CD8-positive, alpha-beta memory T cell (primary cell): ENCODE data around the gene TBC1D24. TPM values are rescaled to one million over a fixed set of nuclear protein-coding genes. Genes with fewer than 3 reads are reported as not detected.

Experiments
- CTCF ChIA-PET: fragments of 350-600 bp; sonication (Branson Sonifier 250); formaldehyde crosslinking; loops from one replicate; lab custom pipeline; 2021; ENCODE audit warnings: antibody characterized with exemption; lab: Charles Lee
- POLR2A ChIA-PET: fragments of 350-600 bp; sonication (Branson Sonifier 250); formaldehyde crosslinking; loops from one replicate; lab custom pipeline; 2021; ENCODE audit warnings: antibody characterized with exemption; lab: Charles Lee
- DNase-seq, 5 donors: peaks; one replicate each; pipeline versions ENCODE4 v3.0.0 to v3.0.0-alpha.2; 2020 to 2022; ENCODE audit warnings: mixed read lengths in 1 of 5
- H3K27ac ChIP-seq: one replicate; pipeline ENCODE4 v1.7.0; 2013; ENCODE audit warnings: low read depth, mild to moderate bottlenecking, low read length, moderate library complexity
- H3K27me3 ChIP-seq: 2 replicates; pipeline ENCODE4 v1.7.0; 2013; ENCODE audit warnings: low read length, mild to moderate bottlenecking; ENCODE audit not compliant: insufficient read depth, poor library complexity, severe bottlenecking
- H3K36me3 ChIP-seq: 2 replicates; pipeline ENCODE4 v1.7.0; 2013; ENCODE audit warnings: mild to moderate bottlenecking, low read length, moderate library complexity; ENCODE audit not compliant: insufficient read depth
- H3K4me1 ChIP-seq: 2 replicates; pipeline ENCODE4 v1.7.0; 2013; ENCODE audit warnings: mild to moderate bottlenecking, low read length, moderate library complexity; ENCODE audit not compliant: insufficient read depth
- H3K4me3 ChIP-seq: 2 replicates; pipeline ENCODE4 v1.7.0; 2013; ENCODE audit warnings: mild to moderate bottlenecking, low read length
- H3K9me3 ChIP-seq: 2 replicates; pipeline ENCODE4 v1.7.0; 2013; ENCODE audit warnings: mild to moderate bottlenecking, low read length
- H3K27ac Mint-ChIP-seq, 8 donors: one replicate each; pipeline ENCODE4 v1.8.0; 2020 to 2021; ENCODE audit warnings: mixed read lengths in 8 of 8, mild to moderate bottlenecking in 6 of 8, inconsistent platforms in 3 of 8, moderate library complexity in 3 of 8
- H3K27me3 Mint-ChIP-seq, 2 donors: one replicate each; pipeline ENCODE4 v1.8.0; 2020 to 2021; ENCODE audit warnings: mixed read lengths in 2 of 2, mild to moderate bottlenecking in 1 of 2, moderate library complexity in 1 of 2
- H3K36me3 Mint-ChIP-seq, 3 donors: one replicate each; pipeline ENCODE4 v1.8.0; 2020 to 2021; ENCODE audit warnings: mixed read lengths in 3 of 3, inconsistent platforms in 1 of 3, mild to moderate bottlenecking in 1 of 3
- H3K4me1 Mint-ChIP-seq, 3 donors: one replicate each; pipeline ENCODE4 v1.8.0; 2020 to 2021; ENCODE audit warnings: mixed read lengths in 3 of 3, inconsistent platforms in 1 of 3, mild to moderate bottlenecking in 1 of 3
- H3K4me3 Mint-ChIP-seq, 7 donors: one replicate each; pipeline ENCODE4 v1.8.0; 2020 to 2021; ENCODE audit warnings: mixed read lengths in 7 of 7, mild to moderate bottlenecking in 6 of 7, moderate library complexity in 4 of 7, inconsistent platforms in 2 of 7
- H3K9me3 Mint-ChIP-seq, 5 donors: one replicate each; pipeline ENCODE4 v1.8.0; 2020 to 2022; ENCODE audit warnings: mixed read lengths in 5 of 5, mild to moderate bottlenecking in 3 of 5, moderate library complexity in 2 of 5, inconsistent platforms in 1 of 5
- polyA plus RNA-seq: library from polyadenylated mRNA; unstranded; fragments of 300-500 nt; fragmentation: Illumina TruSeq; gene quantifications from one replicate; pipeline ENCODE4 v1.2.3, GENCODE V29; 2021
- total RNA-seq, 2 experiments: library from RNA; stranded (reverse); gene quantifications; one replicate each; pipeline ENCODE4 v1.2.3, GENCODE V29; 2021

The TBC1D24 gene
- total and polyA plus RNA-seq, 3 experiments from 2014 or later: 3.5 to 32.7 (median 28.3) TPM

DNA sequence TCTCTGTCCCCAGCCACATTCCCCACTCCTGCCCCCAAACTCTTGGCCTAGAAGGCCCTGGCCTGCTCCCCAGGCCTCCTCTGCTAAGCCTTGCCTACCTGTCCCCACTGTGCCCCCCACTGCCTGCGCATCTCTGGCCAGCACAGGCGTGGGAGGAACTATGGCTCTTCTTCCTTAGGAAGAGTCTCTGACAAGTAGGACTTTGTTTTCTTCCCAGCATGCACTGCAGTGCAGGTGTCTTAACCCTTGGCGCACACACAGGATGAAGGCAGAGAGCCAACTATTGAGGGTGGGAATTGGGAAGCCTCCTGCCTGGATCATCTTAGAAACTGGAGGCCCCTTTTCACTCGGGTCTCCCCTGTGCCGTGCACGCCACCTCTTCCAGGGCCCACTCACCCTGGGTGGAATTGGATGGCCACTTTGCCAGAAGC is 48.9 kb downstream of the TBC1D24 start:
- no peaks in the 10 kb centered on the region for H3K9me3 ChIP-seq
- Mint-ChIP-seq H3K36me3 (peaks cover 0 to 63% (median 7%) of the 10 kb centered on the region in 3 donors), H3K4me1 (peaks cover 24 to 35% (median 24%) of the 10 kb centered on the region in 3 donors), H3K27ac (peak overlapping the region in 6 of 8 donors; percentile 33 to 86 (median 67)), H3K27me3 (peaks cover 0 to 6% of the 10 kb centered on the region in 2 donors), H3K9me3 (no peaks in the 10 kb centered on the region), H3K4me3 (peak overlapping the region in 2 of 7 donors; percentile 50 to 75)
- H3K4me1 ChIP-seq: peaks cover 19% of the 10 kb centered on the region
- no peak overlapping the region for H3K27ac ChIP-seq
- CTCF ChIA-PET: no interaction called here
- H3K36me3 ChIP-seq: peaks cover 19% of the 10 kb centered on the region
- no peak overlapping the region for H3K4me3 ChIP-seq
- no peaks in the 10 kb centered on the region for H3K27me3 ChIP-seq
- DNase-seq: no peak
- POLR2A ChIA-PET: interaction anchor here (0.8 kb wide), 1 partner anchor 8 kb away, joined by 3 read pairs; no protein-coding TSS in a partner anchor

DNA sequence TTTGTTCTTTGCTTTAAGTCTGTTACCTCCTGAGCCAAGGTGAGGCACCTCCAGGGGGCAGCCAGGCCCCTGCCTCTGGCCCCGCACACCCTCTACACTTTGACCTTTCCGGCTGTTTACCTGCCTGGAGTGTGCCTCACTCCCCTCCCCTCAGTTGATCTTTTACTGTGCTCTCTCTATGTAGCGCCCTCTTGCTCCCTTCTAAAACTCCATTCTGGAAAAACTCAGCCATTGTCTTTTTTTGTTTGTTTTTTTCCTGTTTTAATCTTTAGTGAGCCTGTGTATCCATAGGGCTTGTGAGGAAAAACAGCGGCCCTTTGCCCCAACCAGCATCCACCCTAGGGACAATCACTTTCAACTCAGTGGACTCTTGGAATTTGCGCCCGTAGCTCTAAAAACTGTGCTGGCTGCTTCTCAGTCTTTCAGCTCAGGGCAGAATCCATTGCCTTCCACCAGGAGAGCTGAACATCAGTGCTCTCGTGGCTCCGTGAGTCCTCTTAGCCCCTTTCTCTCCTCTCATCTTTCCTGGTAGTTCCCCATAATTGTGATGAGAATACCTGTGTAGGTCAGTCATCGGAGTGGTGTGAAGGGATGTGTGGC is 49.5 kb downstream of the TBC1D24 start:
- peak overlapping the region in 6 of 8 donors; percentile 4 to 93 (median 65) for H3K27ac Mint-ChIP-seq
- H3K36me3 ChIP-seq: peaks cover 14% of the 10 kb centered on the region
- POLR2A ChIA-PET: interaction anchor here (0.8 kb wide), 1 partner anchor 8 kb away, joined by 3 read pairs; no protein-coding TSS in a partner anchor
- H3K4me1 ChIP-seq: peaks cover 12% of the 10 kb centered on the region
- no peaks in the 10 kb centered on the region for H3K27me3 ChIP-seq
- CTCF ChIA-PET: no interaction called here
- no peaks in the 10 kb centered on the region for H3K9me3 ChIP-seq
- peaks cover 20 to 28% (median 23%) of the 10 kb centered on the region in 3 donors for H3K4me1 Mint-ChIP-seq
- no peak overlapping the region for H3K4me3 ChIP-seq
- peak overlapping the region in 2 of 7 donors; percentile 2 to 75 for H3K4me3 Mint-ChIP-seq
- H3K27me3 Mint-ChIP-seq: peaks cover 0 to 6% of the 10 kb centered on the region in 2 donors
- peaks cover 0 to 61% (median 7%) of the 10 kb centered on the region in 3 donors for H3K36me3 Mint-ChIP-seq
- H3K9me3 Mint-ChIP-seq: no peaks in the 10 kb centered on the region
- DNase-seq: no peak
- H3K27ac ChIP-seq: no peak overlapping the region

DNA sequence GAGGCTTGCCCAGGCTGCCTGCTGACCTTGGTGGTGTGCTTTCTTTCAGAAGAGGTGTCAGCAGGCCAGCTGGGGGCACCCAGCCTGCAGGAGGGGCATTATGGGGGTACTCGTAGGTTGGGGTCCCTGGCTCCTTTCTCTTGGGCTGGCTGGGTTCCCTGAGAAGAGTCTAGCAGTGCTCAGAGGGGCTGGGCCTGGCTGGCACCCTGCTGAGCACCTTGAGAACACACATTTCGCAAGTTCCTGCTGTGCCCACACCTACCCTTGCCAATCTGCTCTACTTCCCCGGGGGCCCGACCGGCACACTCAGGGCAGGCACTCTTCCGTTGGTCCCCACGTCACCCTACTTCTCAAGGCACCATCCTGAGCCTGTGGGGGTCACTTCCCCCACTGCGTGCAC is 51.2 kb downstream of the TBC1D24 start:
- H3K27me3 ChIP-seq: no peaks in the 10 kb centered on the region
- Mint-ChIP-seq H3K9me3 (no peaks in the 10 kb centered on the region), H3K4me3 (no peak overlapping the region), H3K27me3 (no peaks in the 10 kb centered on the region), H3K36me3 (peaks cover 0 to 57% (median 4%) of the 10 kb centered on the region in 3 donors), H3K4me1 (peaks cover 9 to 22% (median 11%) of the 10 kb centered on the region in 3 donors), H3K27ac (no peak overlapping the region)
- H3K4me3 ChIP-seq: no peak overlapping the region
- no peak for DNase-seq
- ChIA-PET CTCF (no interaction called here), POLR2A (no interaction called here)
- no peak overlapping the region for H3K27ac ChIP-seq
- peaks cover 12% of the 10 kb centered on the region for H3K36me3 ChIP-seq
- peaks cover 8% of the 10 kb centered on the region for H3K4me1 ChIP-seq
- no peaks in the 10 kb centered on the region for H3K9me3 ChIP-seq

DNA sequence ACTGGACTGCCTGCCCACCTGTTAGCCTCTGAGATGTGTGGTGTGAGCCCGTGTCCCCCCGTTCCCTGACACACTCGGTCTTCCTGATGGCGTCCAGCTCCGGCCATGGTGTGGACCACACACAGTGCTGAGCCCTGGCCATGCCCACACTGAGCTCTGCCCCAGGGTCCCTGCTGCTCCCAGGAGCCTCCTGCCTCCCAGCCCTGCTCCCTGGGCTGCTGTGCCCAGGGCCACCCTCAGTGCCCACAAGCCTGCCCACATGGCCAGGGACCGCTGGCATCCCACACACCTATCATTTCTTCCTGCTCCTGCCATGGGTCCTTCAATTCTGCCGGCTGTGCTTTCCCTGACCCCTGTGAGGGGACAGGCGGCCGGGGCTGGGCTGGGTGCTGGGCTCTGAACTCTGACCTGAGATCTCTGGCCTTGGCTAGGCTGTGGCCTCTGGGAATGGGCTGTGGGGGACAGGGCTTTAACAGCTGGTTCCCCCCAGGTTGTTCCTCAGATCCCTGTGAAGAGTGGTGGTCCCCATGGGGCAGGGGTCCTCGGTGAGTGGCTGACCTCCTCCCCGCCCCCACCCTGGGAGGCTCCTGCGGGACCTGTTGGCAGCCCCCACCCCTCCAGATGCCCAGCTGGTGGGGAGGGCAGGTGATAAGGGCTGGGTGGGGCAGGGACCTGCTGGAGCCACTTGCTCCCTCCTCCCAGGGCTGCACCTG is 52.3 kb downstream of the TBC1D24 start:
- H3K27me3 ChIP-seq: no peaks in the 10 kb centered on the region
- H3K27ac ChIP-seq: no peak overlapping the region
- peaks cover 0 to 51% (median 4%) of the 10 kb centered on the region in 3 donors for H3K36me3 Mint-ChIP-seq
- H3K27me3 Mint-ChIP-seq: no peaks in the 10 kb centered on the region
- peaks cover 7% of the 10 kb centered on the region for H3K4me1 ChIP-seq
- DNase-seq: no peak
- no peak overlapping the region for H3K27ac Mint-ChIP-seq
- POLR2A ChIA-PET: no interaction called here
- CTCF ChIA-PET: no interaction called here
- no peak overlapping the region for H3K4me3 ChIP-seq
- H3K9me3 ChIP-seq: no peaks in the 10 kb centered on the region
- peaks cover 0 to 2% (median 0%) of the 10 kb centered on the region in 5 donors for H3K9me3 Mint-ChIP-seq
- H3K4me1 Mint-ChIP-seq: peaks cover 12 to 25% (median 13%) of the 10 kb centered on the region in 3 donors
- peaks cover 12% of the 10 kb centered on the region for H3K36me3 ChIP-seq
- H3K4me3 Mint-ChIP-seq: no peak overlapping the region

DNA sequence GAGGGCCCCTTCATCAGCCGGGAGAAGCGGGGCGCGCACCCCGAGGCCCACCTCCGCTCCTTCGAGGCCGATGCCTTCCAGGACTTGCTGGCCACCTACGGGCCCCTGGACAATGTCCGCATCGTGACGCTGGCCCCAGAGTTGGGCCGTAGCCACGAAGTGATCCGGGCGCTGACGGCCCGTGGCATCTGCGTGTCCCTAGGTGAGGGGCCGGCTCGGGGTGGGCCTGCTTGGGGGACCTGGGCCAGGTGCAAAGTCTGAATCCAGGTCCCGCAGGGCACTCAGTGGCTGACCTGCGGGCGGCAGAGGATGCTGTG is 52.8 kb downstream of the TBC1D24 start:
- H3K36me3 Mint-ChIP-seq: peaks cover 0 to 56% (median 4%) of the 10 kb centered on the region in 3 donors
- no peak overlapping the region for H3K4me3 Mint-ChIP-seq
- Histone ChIP-seq H3K36me3 (peaks cover 12% of the 10 kb centered on the region), H3K27ac (no peak overlapping the region), H3K4me1 (peaks cover 7% of the 10 kb centered on the region), H3K4me3 (no peak overlapping the region), H3K27me3 (no peaks in the 10 kb centered on the region), H3K9me3 (no peaks in the 10 kb centered on the region)
- H3K4me1 Mint-ChIP-seq: peaks cover 16 to 30% (median 16%) of the 10 kb centered on the region in 3 donors
- peaks cover 0 to 5% (median 0%) of the 10 kb centered on the region in 5 donors for H3K9me3 Mint-ChIP-seq
- ChIA-PET POLR2A (no interaction called here), CTCF (no interaction called here)
- H3K27me3 Mint-ChIP-seq: no peaks in the 10 kb centered on the region
- no peak overlapping the region for H3K27ac Mint-ChIP-seq
- DNase-seq: peak in 1 of 5 donors; percentile 48

DNA sequence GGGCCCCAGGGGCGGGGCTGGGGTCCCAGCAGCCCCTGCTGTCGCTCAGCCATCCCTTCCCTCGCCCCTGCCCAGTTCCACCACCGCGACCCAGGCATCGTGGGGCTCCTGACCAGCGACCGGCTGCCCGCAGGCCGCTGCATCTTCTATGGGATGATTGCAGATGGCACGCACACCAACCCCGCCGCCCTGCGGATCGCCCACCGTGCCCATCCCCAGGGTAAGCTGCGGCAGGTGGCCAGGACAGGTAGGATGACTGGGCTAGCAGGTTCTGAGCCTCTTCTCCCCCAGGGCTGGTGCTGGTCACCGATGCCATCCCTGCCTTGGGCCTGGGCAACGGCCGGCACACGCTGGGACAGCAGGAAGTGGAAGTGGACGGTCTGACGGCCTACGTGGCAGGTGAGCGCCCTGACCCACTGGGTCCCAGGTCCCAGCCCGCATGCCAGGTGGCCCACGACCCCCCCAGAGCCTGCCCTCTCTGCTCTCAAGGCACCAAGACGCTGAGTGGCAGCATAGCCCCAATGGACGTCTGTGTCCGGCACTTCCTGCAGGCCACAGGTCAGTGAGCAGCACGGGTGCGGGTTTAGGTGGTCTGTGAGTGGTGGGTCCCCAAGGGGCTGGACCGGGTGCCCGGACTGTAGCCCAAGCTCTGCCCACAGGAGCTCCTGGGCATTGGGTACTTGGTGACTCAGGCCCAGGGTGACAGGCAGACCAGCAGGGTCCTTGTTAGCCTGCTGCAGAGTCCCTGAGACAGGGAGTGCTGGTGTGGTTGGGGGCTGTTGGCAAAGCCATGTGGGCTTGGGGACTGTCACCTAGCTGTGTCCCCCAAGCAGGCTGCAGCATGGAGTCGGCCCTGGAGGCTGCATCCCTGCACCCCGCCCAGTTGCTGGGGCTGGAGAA is 53.5 kb downstream of the TBC1D24 start:
- Histone ChIP-seq H3K4me1 (peaks cover 7% of the 10 kb centered on the region), H3K27ac (no peak overlapping the region), H3K36me3 (peaks cover 8% of the 10 kb centered on the region), H3K4me3 (no peak overlapping the region), H3K9me3 (no peaks in the 10 kb centered on the region), H3K27me3 (no peaks in the 10 kb centered on the region)
- H3K4me1 Mint-ChIP-seq: peaks cover 18 to 32% (median 19%) of the 10 kb centered on the region in 3 donors
- H3K36me3 Mint-ChIP-seq: peaks cover 0 to 52% (median 4%) of the 10 kb centered on the region in 3 donors
- ChIA-PET POLR2A (interaction anchor here (1.0 kb wide), 1 partner anchor 8 kb away, joined by 5 read pairs; the partner anchor contains the start of gene AMDHD2), CTCF (interaction anchor here (1.5 kb wide), 1 partner anchor 8 kb away, joined by 4 read pairs; the partner anchor contains the start of gene AMDHD2)
- no peak for DNase-seq
- peaks cover 0 to 7% (median 0%) of the 10 kb centered on the region in 5 donors for H3K9me3 Mint-ChIP-seq
- H3K27me3 Mint-ChIP-seq: peaks cover 0 to 2% of the 10 kb centered on the region in 2 donors
- H3K27ac Mint-ChIP-seq: no peak overlapping the region
- H3K4me3 Mint-ChIP-seq: peak overlapping the region in 1 of 7 donors; percentile 13

DNA sequence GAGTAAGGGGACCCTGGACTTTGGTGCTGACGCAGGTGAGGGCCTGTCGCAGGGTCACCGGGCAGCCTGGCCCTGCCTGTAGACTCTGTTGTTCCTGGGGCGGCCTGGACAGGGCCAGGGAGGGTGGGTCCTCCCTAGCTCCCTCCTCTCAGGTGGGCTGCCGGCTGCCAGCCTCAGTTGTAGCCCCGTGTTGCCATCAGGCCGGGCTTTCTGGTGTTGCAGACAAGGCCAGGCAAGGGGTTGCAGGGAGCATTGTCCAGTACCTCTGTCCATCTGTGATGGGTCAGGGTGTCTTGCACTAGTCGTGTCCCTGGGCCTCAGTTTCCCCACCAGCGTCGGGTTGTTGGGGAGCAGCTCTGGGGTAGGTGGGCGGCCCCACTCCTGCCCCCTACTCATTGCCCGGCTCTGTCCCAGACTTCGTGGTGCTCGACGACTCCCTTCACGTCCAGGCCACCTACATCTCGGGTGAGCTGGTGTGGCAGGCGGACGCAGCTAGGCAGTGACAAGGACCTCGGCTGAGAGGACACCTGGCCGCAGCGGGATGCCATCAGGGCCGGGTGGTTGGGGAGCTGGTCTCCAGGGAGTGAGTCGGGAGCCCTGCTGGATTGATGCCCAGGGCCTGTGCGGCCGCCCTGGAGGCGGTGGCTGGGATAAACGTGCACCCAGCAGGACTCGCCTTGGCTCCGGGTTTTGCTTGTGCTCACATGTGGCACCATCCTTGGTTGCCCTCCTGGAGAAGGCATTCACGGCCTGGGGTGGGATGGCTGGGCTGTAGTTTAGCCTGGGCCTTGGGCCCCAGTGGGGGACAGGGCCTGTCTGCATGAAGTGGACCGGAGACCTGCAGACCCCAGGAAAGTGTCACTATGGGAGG is 54.4 kb downstream of the TBC1D24 start:
- H3K4me1 Mint-ChIP-seq: peaks cover 16 to 33% (median 17%) of the 10 kb centered on the region in 3 donors
- H3K9me3 Mint-ChIP-seq: peaks cover 0 to 7% (median 0%) of the 10 kb centered on the region in 5 donors
- H3K27ac Mint-ChIP-seq: peak overlapping the region in 1 of 8 donors; percentile 64
- no peak for DNase-seq
- Histone ChIP-seq H3K27ac (no peak overlapping the region), H3K27me3 (no peaks in the 10 kb centered on the region), H3K36me3 (no peaks in the 10 kb centered on the region), H3K4me1 (peaks cover 7% of the 10 kb centered on the region), H3K4me3 (no peak overlapping the region), H3K9me3 (no peaks in the 10 kb centered on the region)
- peak overlapping the region in 2 of 7 donors; percentile 22 to 52 for H3K4me3 Mint-ChIP-seq
- peaks cover 0 to 2% of the 10 kb centered on the region in 2 donors for H3K27me3 Mint-ChIP-seq
- ChIA-PET CTCF (interaction anchor here (1.5 kb wide), 1 partner anchor 9 kb away, joined by 4 read pairs; the partner anchor contains the start of gene AMDHD2), POLR2A (interaction anchor here (1.0 kb wide), 1 partner anchor 9 kb away, joined by 5 read pairs; the partner anchor contains the start of gene AMDHD2)
- peaks cover 0 to 43% (median 4%) of the 10 kb centered on the region in 3 donors for H3K36me3 Mint-ChIP-seq
